ENCODE measurements around the gene DIS3L2.

DNA sequence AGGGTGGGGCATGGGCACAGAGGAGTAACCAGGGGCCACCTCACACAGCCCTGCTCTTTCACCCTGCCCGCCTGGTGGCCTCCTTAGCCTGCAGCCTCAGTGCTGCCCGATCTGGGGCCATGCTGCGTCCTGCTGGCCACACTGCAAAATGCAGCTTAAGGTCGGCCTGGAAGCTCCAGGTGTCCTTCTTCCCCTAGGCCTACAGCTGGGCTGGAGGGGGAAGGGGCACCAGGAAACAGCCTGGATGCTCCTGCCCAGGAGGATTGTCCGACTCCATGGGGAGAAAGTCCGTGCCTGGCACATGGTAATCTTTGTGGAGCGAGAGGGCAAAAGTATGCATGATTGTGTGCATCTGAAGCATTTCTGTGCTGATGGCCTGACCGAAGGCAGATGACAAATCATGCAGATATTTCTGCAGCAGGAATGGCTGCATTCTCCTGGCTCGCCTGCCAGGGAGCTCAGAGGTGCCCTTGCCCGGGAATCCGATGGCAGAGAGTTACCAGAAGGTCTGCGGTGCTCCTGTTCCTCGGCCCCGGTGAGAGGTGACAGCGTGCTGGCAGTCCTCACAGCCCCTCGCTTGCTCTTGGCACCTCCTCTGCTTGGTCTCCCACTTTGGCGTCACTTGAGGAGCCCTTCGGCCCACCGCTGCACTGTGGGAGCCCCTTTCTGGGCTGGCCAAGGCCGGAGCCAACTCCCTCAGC lies 404.3 kb downstream of the DIS3L2 start:
- TF ChIP-seq, protein P1, sequence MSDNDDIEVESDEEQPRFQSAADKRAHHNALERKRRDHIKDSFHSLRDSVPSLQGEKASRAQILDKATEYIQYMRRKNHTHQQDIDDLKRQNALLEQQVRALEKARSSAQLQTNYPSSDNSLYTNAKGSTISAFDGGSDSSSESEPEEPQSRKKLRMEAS (IDR thresholded peaks at IDR 0.05): no peak
- TF ChIP-seq, protein P2, sequence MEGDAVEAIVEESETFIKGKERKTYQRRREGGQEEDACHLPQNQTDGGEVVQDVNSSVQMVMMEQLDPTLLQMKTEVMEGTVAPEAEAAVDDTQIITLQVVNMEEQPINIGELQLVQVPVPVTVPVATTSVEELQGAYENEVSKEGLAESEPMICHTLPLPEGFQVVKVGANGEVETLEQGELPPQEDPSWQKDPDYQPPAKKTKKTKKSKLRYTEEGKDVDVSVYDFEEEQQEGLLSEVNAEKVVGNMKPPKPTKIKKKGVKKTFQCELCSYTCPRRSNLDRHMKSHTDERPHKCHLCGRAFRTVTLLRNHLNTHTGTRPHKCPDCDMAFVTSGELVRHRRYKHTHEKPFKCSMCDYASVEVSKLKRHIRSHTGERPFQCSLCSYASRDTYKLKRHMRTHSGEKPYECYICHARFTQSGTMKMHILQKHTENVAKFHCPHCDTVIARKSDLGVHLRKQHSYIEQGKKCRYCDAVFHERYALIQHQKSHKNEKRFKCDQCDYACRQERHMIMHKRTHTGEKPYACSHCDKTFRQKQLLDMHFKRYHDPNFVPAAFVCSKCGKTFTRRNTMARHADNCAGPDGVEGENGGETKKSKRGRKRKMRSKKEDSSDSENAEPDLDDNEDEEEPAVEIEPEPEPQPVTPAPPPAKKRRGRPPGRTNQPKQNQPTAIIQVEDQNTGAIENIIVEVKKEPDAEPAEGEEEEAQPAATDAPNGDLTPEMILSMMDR (IDR thresholded peaks at IDR 0.05; ENCODE audit: control extremely low read depth in 1 of 3, insufficient read depth in 1 of 3, low read depth in 1 of 3, low read length in 3 of 3): peak; percentile 72 to 81 (median 73)
- no peak for TF ChIP-seq EZH2 (IDR thresholded peaks at IDR 0.05; ENCODE audit: low read depth, low read length, severe bottlenecking)

All from H1 (cell line).